GM06990 (cell line): Measurements from ENCODE around the gene INTS3.

ENCODE experiments used
- DNase-seq: peaks from one replicate; pipeline ENCODE4 v3.0.0-alpha.2; 2011; ENCODE audit not compliant: insufficient read length; ENCODE audit errors: extremely low read depth
- H3K27me3 ChIP-seq: replicated peaks from 2 replicates; pipeline ENCODE4 v1.6.0; 2011; ENCODE audit warnings: low read length; ENCODE audit not compliant: control insufficient read depth, insufficient read depth
- H3K36me3 ChIP-seq: 2 replicates; pipeline ENCODE4 v1.5.1; 2011; ENCODE audit warnings: low read length; ENCODE audit not compliant: control insufficient read depth, insufficient read depth
- H3K4me3 ChIP-seq: replicated peaks from 2 replicates; pipeline ENCODE4 v1.5.1; 2011; ENCODE audit warnings: low read depth, mild to moderate bottlenecking, control low read depth, low read length
- TF ChIP-seq, protein P1 (sequence below): IDR thresholded peaks from 2 replicates; pipeline ENCODE4 v1.5.1; 2011; ENCODE audit warnings: low read length, control low read depth, mild to moderate bottlenecking, inconsistent platforms; ENCODE audit not compliant: insufficient read depth, poor library complexity, severe bottlenecking

INTS3 gene

DNA sequence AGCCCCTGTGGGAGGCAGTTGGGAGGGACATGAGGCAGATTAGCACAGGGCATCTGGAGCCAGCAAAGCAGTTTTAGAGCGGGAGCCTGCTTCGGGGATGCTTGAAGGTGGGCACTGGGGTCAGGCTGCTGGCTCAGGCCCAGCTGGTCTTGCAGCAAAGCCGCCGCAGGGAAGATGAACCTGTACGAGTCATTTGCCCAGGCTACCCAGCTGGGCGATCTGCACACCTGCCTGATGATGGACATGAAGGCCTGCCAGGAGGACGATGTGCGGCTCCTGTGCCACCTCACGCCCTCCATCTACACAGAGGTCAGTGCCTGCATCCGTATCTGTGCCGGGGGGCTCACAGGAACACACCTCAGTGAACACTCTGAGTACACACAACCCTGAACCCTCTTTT, 39.7 kb downstream of the INTS3 start:
- no peak for DNase-seq
- H3K27me3 ChIP-seq = no peaks in the 10 kb centered on the region
- peaks cover 58% of the 10 kb centered on the region for H3K36me3 ChIP-seq
- TF ChIP-seq, protein P1, sequence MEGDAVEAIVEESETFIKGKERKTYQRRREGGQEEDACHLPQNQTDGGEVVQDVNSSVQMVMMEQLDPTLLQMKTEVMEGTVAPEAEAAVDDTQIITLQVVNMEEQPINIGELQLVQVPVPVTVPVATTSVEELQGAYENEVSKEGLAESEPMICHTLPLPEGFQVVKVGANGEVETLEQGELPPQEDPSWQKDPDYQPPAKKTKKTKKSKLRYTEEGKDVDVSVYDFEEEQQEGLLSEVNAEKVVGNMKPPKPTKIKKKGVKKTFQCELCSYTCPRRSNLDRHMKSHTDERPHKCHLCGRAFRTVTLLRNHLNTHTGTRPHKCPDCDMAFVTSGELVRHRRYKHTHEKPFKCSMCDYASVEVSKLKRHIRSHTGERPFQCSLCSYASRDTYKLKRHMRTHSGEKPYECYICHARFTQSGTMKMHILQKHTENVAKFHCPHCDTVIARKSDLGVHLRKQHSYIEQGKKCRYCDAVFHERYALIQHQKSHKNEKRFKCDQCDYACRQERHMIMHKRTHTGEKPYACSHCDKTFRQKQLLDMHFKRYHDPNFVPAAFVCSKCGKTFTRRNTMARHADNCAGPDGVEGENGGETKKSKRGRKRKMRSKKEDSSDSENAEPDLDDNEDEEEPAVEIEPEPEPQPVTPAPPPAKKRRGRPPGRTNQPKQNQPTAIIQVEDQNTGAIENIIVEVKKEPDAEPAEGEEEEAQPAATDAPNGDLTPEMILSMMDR = no peak
- H3K4me3 ChIP-seq = no peak overlapping the region

DNA sequence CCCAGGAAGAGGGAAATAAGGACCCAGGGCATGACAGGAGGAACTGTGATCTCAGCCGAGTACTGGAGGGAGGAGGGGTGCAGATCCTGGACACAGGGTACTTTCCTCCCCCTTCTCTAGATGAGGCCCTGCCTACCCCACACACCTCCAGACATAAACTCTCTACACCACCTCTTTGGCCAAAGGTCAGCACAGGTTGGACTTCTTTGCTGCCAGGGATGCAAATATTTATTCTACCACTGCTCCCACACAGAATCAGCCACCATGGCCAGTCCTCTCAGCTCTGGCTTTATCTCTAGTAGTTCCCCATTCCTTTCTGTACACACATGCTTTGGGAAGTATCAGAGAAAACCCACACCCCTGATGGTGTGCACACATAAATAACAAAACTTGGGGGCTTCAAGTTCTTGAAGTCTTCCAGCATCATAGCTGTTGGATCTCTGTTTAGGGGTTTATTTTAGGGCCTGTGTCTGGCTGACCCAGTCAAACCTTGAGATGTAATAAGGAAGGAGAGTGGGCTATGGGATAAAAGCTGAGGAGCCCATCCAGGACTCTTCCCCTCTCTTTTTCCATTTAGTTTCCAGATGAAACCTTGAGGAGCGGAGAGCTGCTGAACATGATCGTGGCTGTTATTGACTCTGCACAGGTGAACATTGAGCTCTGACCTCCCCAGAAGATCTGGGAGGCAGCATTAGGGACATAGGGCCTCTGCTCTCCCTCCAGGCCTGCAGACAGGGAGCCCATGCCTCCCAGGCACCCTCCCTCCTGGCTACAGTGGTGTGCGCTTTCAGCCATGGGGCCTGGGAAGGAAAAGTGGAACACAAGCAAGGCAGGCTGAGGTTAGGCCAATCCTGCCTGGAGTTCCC, 40.7 kb downstream of the INTS3 start:
- H3K36me3 ChIP-seq = peaks cover 56% of the 10 kb centered on the region
- TF ChIP-seq, protein P1 = no peak
- no peaks in the 10 kb centered on the region for H3K27me3 ChIP-seq
- no peak overlapping the region for H3K4me3 ChIP-seq
- no peak for DNase-seq

DNA sequence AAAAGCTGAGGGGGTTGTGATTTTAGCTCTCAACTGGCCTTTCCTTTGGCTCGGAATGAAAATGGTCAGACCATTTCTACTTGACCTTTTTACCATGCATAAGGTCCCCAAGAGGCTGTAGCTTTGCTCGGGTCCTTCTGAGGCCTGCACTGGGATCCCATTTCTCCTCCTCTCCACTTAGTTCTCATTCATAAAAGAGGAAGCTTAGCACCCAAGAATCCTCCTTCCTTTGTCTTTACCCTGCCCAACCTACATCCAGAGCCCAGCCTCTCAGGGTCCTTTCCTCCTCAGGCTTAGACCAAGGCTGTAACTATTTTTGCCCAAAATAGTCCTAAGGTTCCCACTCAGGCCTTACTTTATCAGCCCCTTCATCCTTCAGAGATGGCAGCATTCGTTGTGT, 41.4 kb downstream of the INTS3 start:
- Histone ChIP-seq H3K27me3 (no peaks in the 10 kb centered on the region), H3K36me3 (peaks cover 50% of the 10 kb centered on the region), H3K4me3 (no peak overlapping the region)
- DNase-seq = no peak
- TF ChIP-seq, protein P1 = no peak

DNA sequence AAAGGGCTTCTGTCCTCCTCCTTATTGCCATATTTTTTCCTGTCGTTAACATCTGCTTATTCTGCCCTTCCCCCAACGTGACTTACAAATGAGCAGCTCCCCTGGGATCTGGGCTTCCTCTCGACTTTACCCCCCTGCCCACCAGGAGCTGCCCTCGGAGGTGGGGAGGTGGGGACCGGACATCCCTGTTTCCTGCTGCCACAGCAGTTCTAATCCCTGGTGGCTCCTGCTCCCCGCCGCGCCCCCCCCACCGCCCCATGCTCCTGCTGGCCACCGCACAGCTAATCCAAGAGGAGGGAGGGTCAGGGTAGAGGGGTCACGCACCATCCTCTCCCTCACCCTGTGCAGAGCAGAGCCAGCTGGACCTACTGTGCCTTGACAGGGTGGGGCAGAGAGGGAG, 42.9 kb downstream of the INTS3 start:
- H3K27me3 ChIP-seq = no peaks in the 10 kb centered on the region
- H3K4me3 ChIP-seq = no peak overlapping the region
- TF ChIP-seq, protein P1 = no peak
- no peak for DNase-seq
- peaks cover 41% of the 10 kb centered on the region for H3K36me3 ChIP-seq

DNA sequence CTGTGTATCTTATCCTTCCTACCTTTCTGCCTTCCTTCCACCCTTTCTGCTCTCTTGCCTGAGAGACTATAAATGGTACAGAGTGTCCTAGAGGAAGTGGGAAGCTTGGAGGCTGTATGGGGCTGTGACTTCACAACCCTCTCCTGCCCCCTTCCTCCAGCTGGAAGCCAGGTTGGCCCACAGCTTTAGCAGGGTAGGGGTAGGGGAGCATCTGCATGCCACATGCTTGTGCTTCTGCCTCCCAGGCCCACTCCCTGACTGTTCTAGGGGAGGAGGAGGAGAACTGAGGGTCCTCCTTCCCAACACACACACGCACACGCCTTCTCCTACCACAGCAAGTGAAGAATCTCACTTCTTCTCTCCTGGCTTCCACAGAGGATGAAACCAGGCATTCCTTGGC, 43.4 kb downstream of the INTS3 start:
- no peak for DNase-seq
- Histone ChIP-seq H3K36me3 (peaks cover 41% of the 10 kb centered on the region), H3K27me3 (no peaks in the 10 kb centered on the region), H3K4me3 (no peak overlapping the region)
- TF ChIP-seq, protein P1 = no peak
